B cell (primary cell): ENCODE data around the gene KDM5B.

Experiments used
- CTCF ChIP-seq: fragments of 200-600 bp; IDR thresholded peaks from one replicate; pipeline ENCODE4 v1.8.0; 2022; ENCODE audit warnings: antibody characterized with exemption, mild to moderate bottlenecking
- EZH2 ChIP-seq: IDR thresholded peaks from 2 replicates; pipeline ENCODE4 v1.6.1; 2012; ENCODE audit warnings: borderline replicate concordance, low read depth, mild to moderate bottlenecking, moderate library complexity, low read length; ENCODE audit not compliant: insufficient read depth, poor library complexity, severe bottlenecking

- no peak for TF ChIP-seq CTCF
- no peak for TF ChIP-seq EZH2
Observed at GRCh38 chr1:202835548-202836072, 27.4 kb upstream of the KDM5B start.
